OCI-LY3 (cell line): Measurements from ENCODE around the gene ARHGEF6.

Experiments
- EZH2phosphoT487 ChIP-seq: fragments of 200-600 bp; shearing (Covaris generic); IDR thresholded peaks from 2 replicates; pipeline ENCODE4 v1.6.1; 2018; ENCODE audit warnings: antibody characterized with exemption, mixed run types, low read depth
- TF ChIP-seq, protein P1 (sequence below): fragments of 200-600, 300-600 bp; sonication (generic); IDR thresholded peaks from 2 replicates; pipeline ENCODE4 v1.5.1; 2014; ENCODE audit warnings: antibody characterized with exemption, low read length, low read depth

GRCh38 chrX:136806891-136807410 is 26.2 kb upstream of the ARHGEF6 start:
- TF ChIP-seq, protein P1, sequence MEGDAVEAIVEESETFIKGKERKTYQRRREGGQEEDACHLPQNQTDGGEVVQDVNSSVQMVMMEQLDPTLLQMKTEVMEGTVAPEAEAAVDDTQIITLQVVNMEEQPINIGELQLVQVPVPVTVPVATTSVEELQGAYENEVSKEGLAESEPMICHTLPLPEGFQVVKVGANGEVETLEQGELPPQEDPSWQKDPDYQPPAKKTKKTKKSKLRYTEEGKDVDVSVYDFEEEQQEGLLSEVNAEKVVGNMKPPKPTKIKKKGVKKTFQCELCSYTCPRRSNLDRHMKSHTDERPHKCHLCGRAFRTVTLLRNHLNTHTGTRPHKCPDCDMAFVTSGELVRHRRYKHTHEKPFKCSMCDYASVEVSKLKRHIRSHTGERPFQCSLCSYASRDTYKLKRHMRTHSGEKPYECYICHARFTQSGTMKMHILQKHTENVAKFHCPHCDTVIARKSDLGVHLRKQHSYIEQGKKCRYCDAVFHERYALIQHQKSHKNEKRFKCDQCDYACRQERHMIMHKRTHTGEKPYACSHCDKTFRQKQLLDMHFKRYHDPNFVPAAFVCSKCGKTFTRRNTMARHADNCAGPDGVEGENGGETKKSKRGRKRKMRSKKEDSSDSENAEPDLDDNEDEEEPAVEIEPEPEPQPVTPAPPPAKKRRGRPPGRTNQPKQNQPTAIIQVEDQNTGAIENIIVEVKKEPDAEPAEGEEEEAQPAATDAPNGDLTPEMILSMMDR, result no peak
- no peak for TF ChIP-seq EZH2phosphoT487
